HL-60 (cell line): ENCODE measurements around the gene SPDYE3.
"Not testable (repeated sequence)": the region's sequence is repeated elsewhere in the genome, so short reads cannot be mapped to it uniquely, and the experiment has no call there.

Experiments
- DNase-seq, 2 experiments: peaks; one replicate each; pipeline ENCODE4 v3.0.0-alpha.2; 2010 to 2020; ENCODE audit warnings: low read depth in 1 of 2, low spot score in 1 of 2
- H3K27ac ChIP-seq: fragments of 250-450 bp; sonication (Bioruptor Pico); replicated peaks from 2 replicates; pipeline ENCODE4 v1.5.1; 2020; ENCODE audit warnings: mild to moderate bottlenecking, moderate library complexity
- H3K27me3 ChIP-seq: fragments of 250-450 bp; sonication (Bioruptor Pico); 2 replicates; pipeline ENCODE4 v1.5.1; 2021; ENCODE audit warnings: mild to moderate bottlenecking, moderate library complexity; ENCODE audit not compliant: insufficient read depth, poor library complexity, severe bottlenecking
- H3K4me3 ChIP-seq: replicated peaks from 2 replicates; pipeline ENCODE4 v1.5.1; 2011; ENCODE audit warnings: mild to moderate bottlenecking, control low read depth, low read length; ENCODE audit not compliant: insufficient read depth
- CTCF ChIP-seq: IDR thresholded peaks from one replicate; pipeline ENCODE4 v1.5.1; 2011; ENCODE audit warnings: low read length, control low read depth, inconsistent platforms; ENCODE audit not compliant: insufficient read depth
- GABPA ChIP-seq: IDR thresholded peaks from 2 replicates; pipeline ENCODE4 v1.6.1; 2012; ENCODE audit warnings: low read depth
- POLR2AphosphoS5 ChIP-seq: IDR thresholded peaks from 2 replicates; pipeline ENCODE4 v1.6.1; 2012; ENCODE audit warnings: low read depth
- REST ChIP-seq: IDR thresholded peaks from 2 replicates; pipeline ENCODE4 v1.6.1; 2012; ENCODE audit warnings: low read depth; ENCODE audit not compliant: insufficient replicate concordance
- SPI1 ChIP-seq: IDR thresholded peaks from 2 replicates; pipeline ENCODE4 v1.6.1; 2012; ENCODE audit warnings: low read depth, mild to moderate bottlenecking, borderline replicate concordance
- long read RNA-seq: library from polyadenylated mRNA; unstranded; transcript quantifications from one replicate; pipeline ENCODE4 v2.0.0, GENCODE V29; 2020

The SPDYE3 gene
- long read RNA-seq, partial matches to known transcripts, result 0 of 9 reads
- long read RNA-seq, other reads (novel, unspliced or antisense), result 9 of 9 reads

- not testable (repeated sequence) for H3K27me3 ChIP-seq, H3K27ac ChIP-seq, H3K4me3 ChIP-seq, DNase-seq
Measured at GRCh38 chr7:100307402-100307801, at the start of gene SPDYE3. Gene SPDYE3, plus strand, starts transcription at chr7:100307702. Its CDS starts 184 bp downstream, at chr7:100307886.

GRCh38 chr7:100259984-100260383 is 47.5 kb upstream of the SPDYE3 start:
- H3K27me3 ChIP-seq, result not testable (repeated sequence)

GRCh38 chr7:100262896-100263295 is 44.6 kb upstream of the SPDYE3 start:
- H3K4me3 ChIP-seq, H3K27ac ChIP-seq, DNase-seq, H3K27me3 ChIP-seq: not testable (repeated sequence)

More at GRCh38 chr7:100259984-100260383, 47.5 kb upstream of the SPDYE3 start:
- H3K4me3 ChIP-seq, DNase-seq, H3K27ac ChIP-seq: not testable (repeated sequence)

- not testable (repeated sequence) for H3K27me3 ChIP-seq, H3K4me3 ChIP-seq, H3K27ac ChIP-seq, DNase-seq
Measured at GRCh38 chr7:100264223-100264622, 43.3 kb upstream of the SPDYE3 start.

GRCh38 chr7:100264669-100265165 is 42.8 kb upstream of the SPDYE3 start:
- H3K27ac ChIP-seq, DNase-seq, H3K27me3 ChIP-seq, H3K4me3 ChIP-seq: not testable (repeated sequence)

- not testable (repeated sequence) for H3K4me3 ChIP-seq, DNase-seq, H3K27me3 ChIP-seq, H3K27ac ChIP-seq
Measured at GRCh38 chr7:100265851-100266250, 41.7 kb upstream of the SPDYE3 start.

GRCh38 chr7:100266576-100267354 is 40.7 kb upstream of the SPDYE3 start:
- H3K27ac ChIP-seq, result no peak overlapping the region
- DNase-seq, result no peak
- H3K4me3 ChIP-seq, result no peak overlapping the region
- H3K27me3 ChIP-seq, result no peaks in the 10 kb centered on the region
- no peak for TF ChIP-seq POLR2AphosphoS5

- Histone ChIP-seq H3K27me3 (no peaks in the 10 kb centered on the region), H3K4me3 (no peak overlapping the region)
- TF ChIP-seq POLR2AphosphoS5 (no peak), REST (no peak), GABPA (no peak), CTCF (no peak), SPI1 (no peak)
Measured at GRCh38 chr7:100267648-100268047, 39.9 kb upstream of the SPDYE3 start.

GRCh38 chr7:100268882-100269281 is 38.6 kb upstream of the SPDYE3 start:
- not testable (repeated sequence) for DNase-seq, H3K4me3 ChIP-seq, H3K27me3 ChIP-seq, H3K27ac ChIP-seq

More at GRCh38 chr7:100267648-100268047, 39.9 kb upstream of the SPDYE3 start:
- no peak for DNase-seq
- no peak overlapping the region for H3K27ac ChIP-seq

- H3K27me3 ChIP-seq, DNase-seq, H3K4me3 ChIP-seq: not testable (repeated sequence)
Measured at GRCh38 chr7:100269306-100270045, 38.0 kb upstream of the SPDYE3 start.

More at GRCh38 chr7:100269306-100270045, 38.0 kb upstream of the SPDYE3 start:
- H3K27ac ChIP-seq, result not testable (repeated sequence)
